NB4 (cell line): ENCODE measurements around the gene CRADD.

Experiments used
- DNase-seq: peaks from one replicate; pipeline ENCODE4 v3.0.0; 2010; ENCODE audit warnings: low read depth
- H3K4me3 ChIP-seq: one replicate; pipeline ENCODE4 v1.5.1; 2011; ENCODE audit warnings: mild to moderate bottlenecking, low read depth, low read length, moderate library complexity
- MYC ChIP-seq: IDR thresholded peaks from 2 replicates; pipeline ENCODE4 v1.6.1; 2011; ENCODE audit warnings: low read depth, low read length
- POLR2A ChIP-seq: IDR thresholded peaks from 2 replicates; pipeline ENCODE4 v1.6.1; 2011; ENCODE audit warnings: mild to moderate bottlenecking; ENCODE audit not compliant: insufficient read length; ENCODE audit errors: extremely low read depth
- TF ChIP-seq, protein P1 (sequence below): IDR thresholded peaks from one replicate; pipeline ENCODE4 v1.5.1; 2012; ENCODE audit warnings: low read depth, low read length
- TF ChIP-seq, protein P2 (sequence below): IDR thresholded peaks from 2 replicates; pipeline ENCODE4 v1.6.1; 2011; ENCODE audit warnings: low read depth, low read length

The CRADD gene

DNA sequence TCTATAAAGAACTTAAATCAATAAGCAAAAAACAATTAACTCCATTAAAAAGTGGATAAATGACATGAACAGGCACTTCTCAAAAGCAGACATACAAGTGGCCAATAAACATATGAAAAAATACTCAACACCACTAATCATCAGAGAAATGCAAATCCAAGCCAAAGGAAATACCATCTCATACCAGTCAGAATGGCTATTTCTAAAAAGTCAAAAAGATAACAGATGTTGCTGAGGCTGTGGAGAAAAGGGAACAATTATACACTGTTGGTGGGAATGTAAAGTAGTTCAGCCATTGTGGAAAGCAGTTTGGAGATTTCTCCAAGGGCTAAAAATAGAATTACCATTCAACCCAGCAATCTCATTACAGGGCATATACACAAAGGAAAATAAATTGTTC is 236.7 kb downstream of the CRADD start:
- no peak overlapping the region for H3K4me3 ChIP-seq
- DNase-seq: no peak
- TF ChIP-seq, protein P1, sequence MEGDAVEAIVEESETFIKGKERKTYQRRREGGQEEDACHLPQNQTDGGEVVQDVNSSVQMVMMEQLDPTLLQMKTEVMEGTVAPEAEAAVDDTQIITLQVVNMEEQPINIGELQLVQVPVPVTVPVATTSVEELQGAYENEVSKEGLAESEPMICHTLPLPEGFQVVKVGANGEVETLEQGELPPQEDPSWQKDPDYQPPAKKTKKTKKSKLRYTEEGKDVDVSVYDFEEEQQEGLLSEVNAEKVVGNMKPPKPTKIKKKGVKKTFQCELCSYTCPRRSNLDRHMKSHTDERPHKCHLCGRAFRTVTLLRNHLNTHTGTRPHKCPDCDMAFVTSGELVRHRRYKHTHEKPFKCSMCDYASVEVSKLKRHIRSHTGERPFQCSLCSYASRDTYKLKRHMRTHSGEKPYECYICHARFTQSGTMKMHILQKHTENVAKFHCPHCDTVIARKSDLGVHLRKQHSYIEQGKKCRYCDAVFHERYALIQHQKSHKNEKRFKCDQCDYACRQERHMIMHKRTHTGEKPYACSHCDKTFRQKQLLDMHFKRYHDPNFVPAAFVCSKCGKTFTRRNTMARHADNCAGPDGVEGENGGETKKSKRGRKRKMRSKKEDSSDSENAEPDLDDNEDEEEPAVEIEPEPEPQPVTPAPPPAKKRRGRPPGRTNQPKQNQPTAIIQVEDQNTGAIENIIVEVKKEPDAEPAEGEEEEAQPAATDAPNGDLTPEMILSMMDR: no peak
- TF ChIP-seq POLR2A (no peak), MYC (no peak)
- TF ChIP-seq, protein P2, sequence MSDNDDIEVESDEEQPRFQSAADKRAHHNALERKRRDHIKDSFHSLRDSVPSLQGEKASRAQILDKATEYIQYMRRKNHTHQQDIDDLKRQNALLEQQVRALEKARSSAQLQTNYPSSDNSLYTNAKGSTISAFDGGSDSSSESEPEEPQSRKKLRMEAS: no peak

DNA sequence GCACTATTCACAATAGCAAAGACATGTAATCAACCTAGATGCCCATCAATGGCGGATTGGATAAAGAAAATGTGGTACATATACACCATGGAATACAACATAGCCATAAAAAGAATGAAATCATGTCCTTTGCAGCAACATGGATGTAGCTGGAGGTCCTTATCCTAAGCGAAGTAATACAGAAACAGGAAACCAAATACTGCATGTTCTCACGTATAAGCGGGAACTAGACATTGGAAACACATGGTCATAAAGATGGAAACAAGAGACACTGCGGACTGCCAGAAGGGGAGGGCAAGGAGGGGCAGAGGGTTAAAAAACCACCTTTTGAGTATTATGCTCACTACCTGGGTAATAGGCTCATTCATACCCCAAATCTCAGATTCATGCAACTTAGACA is 237.1 kb downstream of the CRADD start:
- no peak overlapping the region for H3K4me3 ChIP-seq
- no peak for TF ChIP-seq MYC
- TF ChIP-seq, protein P1: no peak
- TF ChIP-seq POLR2A: no peak
- TF ChIP-seq, protein P2: no peak
- DNase-seq: no peak

DNA sequence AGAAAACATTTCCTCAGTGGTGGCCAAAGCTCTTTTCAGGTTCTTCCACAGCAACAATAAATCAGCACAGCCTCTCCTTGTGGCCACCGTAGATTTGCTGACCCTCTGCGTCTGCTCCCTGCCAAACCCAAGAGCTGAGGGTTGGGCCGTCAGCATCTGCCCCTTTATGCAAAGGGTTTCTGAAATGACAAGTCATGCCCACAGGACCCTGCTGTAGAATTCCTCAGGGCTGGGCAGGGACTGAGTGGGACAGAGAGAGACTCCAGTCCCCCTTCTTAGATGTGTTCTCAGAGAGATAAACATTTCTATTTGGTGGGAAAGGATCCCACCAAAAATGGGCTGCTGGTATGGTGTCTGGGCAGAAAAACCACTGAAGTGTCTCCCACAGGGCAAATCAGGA is 238.2 kb downstream of the CRADD start:
- H3K4me3 ChIP-seq: no peak overlapping the region
- TF ChIP-seq POLR2A (no peak), MYC (no peak)
- TF ChIP-seq, protein P1: no peak
- TF ChIP-seq, protein P2: no peak
- no peak for DNase-seq

DNA sequence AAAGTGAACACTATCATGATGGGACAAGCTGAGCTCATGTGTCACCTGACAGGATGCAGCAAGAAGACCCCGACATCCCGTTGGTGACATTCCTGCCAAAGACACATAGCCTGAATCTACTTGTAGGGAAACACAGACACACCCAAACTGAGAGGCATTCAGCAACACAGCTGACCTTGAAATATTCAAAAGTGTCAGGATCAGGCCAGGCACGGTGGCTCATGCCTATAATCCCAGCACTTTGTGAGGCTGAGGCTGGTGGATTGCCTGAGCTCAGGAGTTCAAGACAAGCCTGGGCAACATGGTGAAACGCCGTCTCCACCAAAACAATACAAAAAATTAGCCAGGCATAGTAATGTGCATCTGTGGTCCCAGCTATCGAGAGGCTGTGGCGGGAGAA is 239.2 kb downstream of the CRADD start:
- TF ChIP-seq, protein P1: no peak
- TF ChIP-seq, protein P2: no peak
- no peak overlapping the region for H3K4me3 ChIP-seq
- DNase-seq: no peak

DNA sequence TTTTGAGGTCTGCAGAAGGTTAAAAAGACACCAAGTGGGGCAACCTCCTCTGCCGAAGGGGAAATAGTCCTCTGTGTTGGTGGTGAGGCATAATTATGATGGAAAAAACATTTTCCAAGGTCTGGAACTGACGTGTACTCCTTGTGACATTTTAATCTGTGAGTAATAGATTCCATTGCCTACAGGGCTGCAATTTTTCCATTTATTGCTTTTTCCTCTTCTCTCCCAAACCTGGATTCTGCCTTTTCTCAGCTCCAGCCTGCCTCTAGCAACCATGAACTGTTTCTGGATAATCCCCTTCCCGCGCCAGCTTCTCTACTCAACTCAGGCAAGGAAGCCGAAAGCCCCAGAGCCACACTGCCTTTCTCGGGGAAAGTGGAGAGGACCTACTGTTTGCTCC is 241.1 kb downstream of the CRADD start:
- TF ChIP-seq, protein P2: no peak
- TF ChIP-seq POLR2A (no peak), MYC (no peak)
- TF ChIP-seq, protein P1: no peak
- DNase-seq: no peak
- no peak overlapping the region for H3K4me3 ChIP-seq

DNA sequence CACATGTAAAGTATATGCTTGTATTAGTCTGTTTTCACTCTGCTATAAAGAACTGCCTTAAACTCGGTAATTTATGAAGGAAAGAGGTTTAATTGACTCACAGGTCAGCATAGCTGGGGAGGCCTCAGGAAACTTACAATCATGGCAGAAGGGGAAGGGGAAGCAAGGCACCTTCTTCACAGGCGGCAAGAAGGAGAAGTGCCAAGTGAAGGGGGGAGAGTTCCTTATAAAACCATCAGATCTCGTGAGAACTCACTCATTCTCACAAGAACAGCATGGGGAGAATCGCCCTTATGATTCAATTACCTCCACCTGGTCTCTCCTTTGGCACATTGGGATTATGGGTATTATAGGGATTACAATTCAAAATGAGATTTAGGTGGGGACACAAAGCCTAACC is 241.7 kb downstream of the CRADD start:
- no peak overlapping the region for H3K4me3 ChIP-seq
- DNase-seq: peak; percentile 18
- no peak for TF ChIP-seq POLR2A
- TF ChIP-seq MYC: no peak
- TF ChIP-seq, protein P1: no peak
- TF ChIP-seq, protein P2: no peak
